Stimulated activated naive B cell treated with anti-CD40 and anti-IgM and Interleukin-4, amounts not matched to agents 10 μg/mL and 1 μg/mL and 100 μg/mL, for 72 hours (primary cell): Measurements from ENCODE around the gene ISY1.
"Not testable (repeated sequence)": the region's sequence is repeated elsewhere in the genome, so short reads cannot be mapped to it uniquely, and the experiment has no call there.

Source experiments
- ATAC-seq, 2 donors: fragments of 150-1000 bp; cut with Tn5 transposase; replicated peaks; 2 replicates each; pipeline ENCODE4 v1.10.0; 2021; ENCODE audit warnings: moderate library complexity in 1 of 2
- DNase-seq: peaks from one replicate; pipeline ENCODE4 v3.0.0; 2021
- H3K27ac Mint-ChIP-seq: one replicate; pipeline ENCODE4 v1.8.0; 2022; ENCODE audit warnings: mild to moderate bottlenecking, mixed read lengths
- H3K27me3 Mint-ChIP-seq, 2 donors: one replicate each; pipeline ENCODE4 v1.8.0; 2022; ENCODE audit warnings: mixed read lengths in 2 of 2
- H3K36me3 Mint-ChIP-seq, 2 donors: one replicate each; pipeline ENCODE4 v1.8.0; 2022; ENCODE audit warnings: mixed read lengths in 2 of 2, mild to moderate bottlenecking in 1 of 2
- H3K4me1 Mint-ChIP-seq, 2 donors: one replicate each; pipeline ENCODE4 v1.8.0; 2022; ENCODE audit warnings: mixed read lengths in 2 of 2, mild to moderate bottlenecking in 1 of 2
- H3K4me3 Mint-ChIP-seq, 2 donors: one replicate each; pipeline ENCODE4 v1.8.0; 2022; ENCODE audit warnings: mild to moderate bottlenecking in 2 of 2, mixed read lengths in 2 of 2, moderate library complexity in 1 of 2
- H3K9me3 Mint-ChIP-seq, 2 donors: one replicate each; pipeline ENCODE4 v1.8.0; 2022; ENCODE audit warnings: mixed read lengths in 2 of 2, mild to moderate bottlenecking in 1 of 2

The ISY1 gene

DNA sequence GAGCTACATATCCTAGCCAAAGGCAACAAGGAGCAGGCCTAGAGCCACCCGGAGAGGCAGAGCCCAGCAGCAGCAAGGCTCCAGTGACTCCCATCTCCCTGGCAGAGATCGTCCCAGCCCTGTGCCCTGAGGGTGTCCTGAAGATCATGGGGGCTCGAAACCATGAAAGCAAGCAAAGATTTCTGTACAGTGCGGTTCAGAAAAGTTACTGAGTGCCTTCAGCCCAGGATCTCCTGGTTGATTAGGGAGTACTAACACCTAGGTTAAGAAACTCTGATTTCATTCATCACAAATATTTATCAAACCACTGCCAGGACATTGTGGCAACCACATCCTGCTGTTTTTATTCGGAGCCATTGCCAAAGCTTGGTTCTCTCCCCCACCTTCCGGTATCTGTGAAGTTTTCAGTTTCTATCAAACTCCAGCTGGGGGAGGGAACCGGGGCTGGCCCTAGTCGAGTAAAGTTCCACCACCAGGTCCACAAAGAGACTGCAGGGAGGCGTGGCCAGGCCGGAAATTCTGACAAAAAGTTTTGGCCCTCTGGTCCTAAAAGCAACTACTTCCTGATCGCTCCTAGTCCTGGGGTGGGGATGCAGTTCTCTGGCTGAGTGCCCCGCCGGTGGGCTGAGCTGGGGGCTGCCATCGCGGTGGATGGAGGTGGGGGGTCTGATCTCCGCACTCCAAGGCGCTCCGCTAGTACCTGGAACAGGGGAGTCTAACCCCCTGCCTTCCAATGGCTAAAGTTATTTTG lies 40.4 kb downstream of the ISY1 start:
- H3K4me3 Mint-ChIP-seq: peak overlapping the region; percentile 88 to 91
- peaks cover 19 to 20% of the 10 kb centered on the region in 2 donors for H3K36me3 Mint-ChIP-seq
- peaks cover 44 to 59% of the 10 kb centered on the region in 2 donors for H3K4me1 Mint-ChIP-seq
- peak; percentile 87 for DNase-seq
- peak; percentile 70 to 72 for ATAC-seq
- H3K9me3 Mint-ChIP-seq: no peaks in the 10 kb centered on the region
- peak overlapping the region; percentile 93 for H3K27ac Mint-ChIP-seq
- no peaks in the 10 kb centered on the region for H3K27me3 Mint-ChIP-seq

DNA sequence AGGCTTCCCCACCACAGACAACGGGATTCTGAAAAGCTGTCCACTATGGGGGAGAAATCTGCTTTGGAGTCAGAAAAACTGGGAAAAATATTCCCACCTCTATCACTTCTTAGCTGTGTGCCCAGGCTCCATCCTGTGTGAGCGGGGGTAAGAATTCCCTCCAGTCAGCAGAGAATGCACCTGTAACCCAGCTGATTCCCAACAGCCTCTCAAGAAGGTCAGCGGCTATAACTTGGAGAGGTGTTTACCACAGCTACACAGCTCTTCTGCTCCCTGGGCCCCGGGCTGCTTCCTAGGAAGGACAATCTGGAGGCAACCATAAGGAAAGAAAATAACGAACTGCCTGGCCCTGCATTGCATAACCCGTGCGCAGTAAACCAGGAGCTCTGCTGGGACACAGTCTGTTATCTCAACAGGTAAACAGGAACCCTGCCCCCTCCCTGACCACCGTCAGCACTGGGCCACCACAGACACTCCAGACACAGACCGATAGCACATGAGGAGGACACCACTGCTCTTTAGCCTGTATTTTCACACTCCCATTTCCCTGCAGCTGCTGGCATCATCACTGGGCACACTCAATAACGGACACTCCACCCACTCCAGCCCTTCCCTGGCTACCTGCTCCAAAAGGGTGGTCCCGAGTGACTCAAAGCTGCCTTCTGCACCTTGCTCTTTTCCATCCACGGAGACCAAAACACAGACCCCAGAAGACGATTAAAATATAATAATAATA lies 41.3 kb downstream of the ISY1 start:
- no peaks in the 10 kb centered on the region for H3K27me3 Mint-ChIP-seq
- no peaks in the 10 kb centered on the region for H3K9me3 Mint-ChIP-seq
- H3K27ac Mint-ChIP-seq: peak overlapping the region; percentile 56
- peaks cover 44 to 61% of the 10 kb centered on the region in 2 donors for H3K4me1 Mint-ChIP-seq
- peak overlapping the region; percentile 88 to 91 for H3K4me3 Mint-ChIP-seq
- ATAC-seq (no peak), DNase-seq (no peak)
- peaks cover 18 to 22% of the 10 kb centered on the region in 2 donors for H3K36me3 Mint-ChIP-seq

DNA sequence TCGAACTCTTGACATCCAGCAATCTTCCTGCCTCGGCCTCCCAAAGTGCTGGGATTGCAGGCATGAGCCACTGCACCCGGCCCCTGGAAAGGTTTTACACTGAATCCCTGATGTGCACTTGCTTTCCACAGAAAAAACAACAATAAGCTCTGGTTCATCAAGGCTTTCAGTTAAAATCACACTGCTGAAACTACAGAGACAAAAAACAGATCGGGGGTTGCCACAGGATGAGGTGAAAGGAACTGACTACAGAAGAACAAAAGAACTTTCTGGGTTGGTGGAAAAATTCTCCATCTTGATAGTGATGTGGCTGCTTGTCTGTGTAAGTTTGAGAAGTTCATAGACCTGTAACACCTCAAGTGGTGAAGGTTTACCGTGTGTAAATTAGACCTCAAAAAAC lies 42.1 kb downstream of the ISY1 start:
- no peaks in the 10 kb centered on the region for H3K9me3 Mint-ChIP-seq
- H3K27ac Mint-ChIP-seq: peak overlapping the region; percentile 75

GRCh38 chr3:129117134-129117533 lies 43.7 kb downstream of the ISY1 start:
- Mint-ChIP-seq H3K4me3 (no peak overlapping the region), H3K9me3 (no peaks in the 10 kb centered on the region), H3K36me3 (peaks cover 18 to 25% of the 10 kb centered on the region in 2 donors), H3K27me3 (no peaks in the 10 kb centered on the region), H3K4me1 (peaks cover 31 to 48% of the 10 kb centered on the region in 2 donors), H3K27ac (no peak overlapping the region)
- no peak for ATAC-seq
- no peak for DNase-seq

More for the DNA sequence above, 42.1 kb downstream of the ISY1 start:
- DNase-seq (no peak), ATAC-seq (no peak)
- Mint-ChIP-seq H3K4me1 (peaks cover 45 to 64% of the 10 kb centered on the region in 2 donors), H3K4me3 (peak overlapping the region; percentile 88 to 91), H3K27me3 (no peaks in the 10 kb centered on the region), H3K36me3 (peaks cover 18 to 25% of the 10 kb centered on the region in 2 donors)

- DNase-seq (no peak), ATAC-seq (no peak)
- Mint-ChIP-seq H3K9me3 (no peaks in the 10 kb centered on the region), H3K36me3 (peaks cover 18 to 25% of the 10 kb centered on the region in 2 donors), H3K27me3 (no peaks in the 10 kb centered on the region), H3K4me1 (peaks cover 28 to 43% of the 10 kb centered on the region in 2 donors), H3K4me3 (no peak overlapping the region), H3K27ac (peak overlapping the region; percentile 21)
Observed at GRCh38 chr3:129116482-129116946, 44.3 kb downstream of the ISY1 start.

- Mint-ChIP-seq H3K4me1 (peaks cover 22 to 33% of the 10 kb centered on the region in 2 donors), H3K4me3 (no peak overlapping the region), H3K36me3 (peaks cover 18 to 33% of the 10 kb centered on the region in 2 donors), H3K27me3 (no peaks in the 10 kb centered on the region), H3K9me3 (no peaks in the 10 kb centered on the region), H3K27ac (peak overlapping the region; percentile 79)
- no peak for ATAC-seq
- DNase-seq: no peak
Observed at GRCh38 chr3:129114455-129114854, 46.4 kb downstream of the ISY1 start.

- no peak overlapping the region for H3K27ac Mint-ChIP-seq
- no peak for DNase-seq
- peaks cover 13 to 16% of the 10 kb centered on the region in 2 donors for H3K4me1 Mint-ChIP-seq
- H3K36me3 Mint-ChIP-seq: peaks cover 12 to 34% of the 10 kb centered on the region in 2 donors
- no peaks in the 10 kb centered on the region for H3K9me3 Mint-ChIP-seq
- ATAC-seq: no peak
- no peaks in the 10 kb centered on the region for H3K27me3 Mint-ChIP-seq
- no peak overlapping the region for H3K4me3 Mint-ChIP-seq
Observed at GRCh38 chr3:129112308-129113052, 48.4 kb downstream of the ISY1 start.

- not testable (repeated sequence) for H3K9me3 Mint-ChIP-seq, H3K27ac Mint-ChIP-seq, ATAC-seq, DNase-seq, H3K4me3 Mint-ChIP-seq, H3K27me3 Mint-ChIP-seq
- Mint-ChIP-seq H3K4me1 (peaks cover 6 to 11% of the 10 kb centered on the region in 2 donors), H3K36me3 (peaks cover 9 to 32% of the 10 kb centered on the region in 2 donors)
Observed at GRCh38 chr3:129111076-129111780, 49.6 kb downstream of the ISY1 start.

DNA sequence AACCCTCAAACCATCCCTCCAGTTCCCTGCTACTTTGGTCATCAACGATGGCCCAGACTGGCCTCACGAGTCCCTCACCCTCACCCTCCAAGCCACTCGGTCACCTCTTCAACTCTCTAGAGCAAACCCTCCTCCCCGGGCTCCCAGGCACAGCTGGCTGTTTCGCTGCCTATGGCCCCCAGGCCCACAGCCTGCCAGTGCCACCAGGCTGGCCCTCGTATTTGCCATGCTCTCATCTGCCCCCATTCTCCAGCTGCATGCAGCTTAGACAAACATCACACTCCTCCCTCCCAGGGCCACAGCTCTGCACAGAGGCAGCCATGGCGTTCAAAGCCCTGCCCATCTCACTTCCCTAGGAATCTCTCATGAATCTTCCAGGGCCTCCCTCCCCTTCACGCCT lies 53.1 kb downstream of the ISY1 start:
- no peak for ATAC-seq
- Mint-ChIP-seq H3K27me3 (no peaks in the 10 kb centered on the region), H3K36me3 (peaks cover 10 to 23% of the 10 kb centered on the region in 2 donors), H3K9me3 (no peaks in the 10 kb centered on the region), H3K27ac (peak overlapping the region; percentile 48), H3K4me3 (no peak overlapping the region), H3K4me1 (peaks cover 0 to 13% of the 10 kb centered on the region in 2 donors)
- no peak for DNase-seq

DNA sequence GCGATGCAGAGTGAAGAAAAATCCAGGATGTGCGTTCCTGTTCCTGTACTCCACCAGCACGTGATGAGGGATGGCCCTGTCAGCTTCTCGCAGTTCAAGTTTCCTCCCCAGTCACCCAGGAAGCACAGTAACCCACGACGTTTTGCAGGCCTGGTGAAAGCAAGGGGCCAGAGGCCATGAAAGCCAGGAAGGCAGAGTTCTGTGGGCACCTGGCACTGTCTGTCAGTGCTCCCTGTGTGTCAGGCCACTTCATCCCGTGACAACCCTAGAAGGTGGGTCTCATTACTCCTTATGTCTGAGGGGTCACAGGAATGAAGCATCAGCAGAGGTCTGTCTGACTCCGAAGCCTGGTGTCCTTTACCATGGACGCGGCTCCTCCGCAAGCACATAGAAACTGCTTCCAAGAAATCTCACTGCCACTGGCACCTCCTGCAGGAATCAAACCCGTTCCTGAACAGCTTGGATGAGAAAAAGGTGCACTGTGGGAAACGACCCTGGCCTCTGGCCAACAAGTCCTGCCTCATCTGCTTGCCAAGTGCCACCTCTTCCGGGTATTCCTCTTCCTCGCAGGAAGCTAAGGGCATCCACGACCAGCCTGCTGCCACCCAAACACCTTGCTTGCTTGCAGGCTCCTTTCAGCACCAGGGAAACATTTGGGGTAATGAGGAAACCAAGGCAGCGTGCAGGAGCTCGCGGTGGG lies 53.8 kb downstream of the ISY1 start:
- no peak for ATAC-seq
- H3K27me3 Mint-ChIP-seq: no peaks in the 10 kb centered on the region
- no peak for DNase-seq
- H3K27ac Mint-ChIP-seq: no peak overlapping the region
- H3K4me1 Mint-ChIP-seq: peaks cover 0 to 13% of the 10 kb centered on the region in 2 donors
- peaks cover 10 to 23% of the 10 kb centered on the region in 2 donors for H3K36me3 Mint-ChIP-seq
- H3K9me3 Mint-ChIP-seq: no peaks in the 10 kb centered on the region
- no peak overlapping the region for H3K4me3 Mint-ChIP-seq

- H3K27ac Mint-ChIP-seq: no peak overlapping the region
- H3K27me3 Mint-ChIP-seq: no peaks in the 10 kb centered on the region
- ATAC-seq (no peak), DNase-seq (no peak)
- peaks cover 11 to 25% of the 10 kb centered on the region in 2 donors for H3K36me3 Mint-ChIP-seq
- H3K4me1 Mint-ChIP-seq: peaks cover 4 to 15% of the 10 kb centered on the region in 2 donors
- H3K4me3 Mint-ChIP-seq: no peak overlapping the region
- H3K9me3 Mint-ChIP-seq: no peaks in the 10 kb centered on the region
Observed at GRCh38 chr3:129106320-129106719, 54.5 kb downstream of the ISY1 start.

GRCh38 chr3:129105862-129106261 lies 55.0 kb downstream of the ISY1 start:
- H3K4me3 Mint-ChIP-seq: no peak overlapping the region
- peaks cover 14 to 28% of the 10 kb centered on the region in 2 donors for H3K36me3 Mint-ChIP-seq
- H3K9me3 Mint-ChIP-seq: no peaks in the 10 kb centered on the region
- no peak for DNase-seq
- H3K27me3 Mint-ChIP-seq: no peaks in the 10 kb centered on the region
- peaks cover 4 to 17% of the 10 kb centered on the region in 2 donors for H3K4me1 Mint-ChIP-seq
- H3K27ac Mint-ChIP-seq: no peak overlapping the region
- ATAC-seq: no peak

- Mint-ChIP-seq H3K4me1 (peaks cover 4 to 15% of the 10 kb centered on the region in 2 donors), H3K36me3 (peaks cover 11 to 25% of the 10 kb centered on the region in 2 donors), H3K4me3 (no peak overlapping the region), H3K27me3 (no peaks in the 10 kb centered on the region), H3K27ac (no peak overlapping the region), H3K9me3 (no peaks in the 10 kb centered on the region)
- DNase-seq: no peak
- no peak for ATAC-seq
Observed at GRCh38 chr3:129104498-129105079, 56.3 kb downstream of the ISY1 start.
